Naive thymus-derived CD4-positive, alpha-beta T cell (primary cell): ENCODE results near the gene IMPDH1. TPM values are rescaled to one million over a fixed set of nuclear protein-coding genes. Genes with fewer than 3 reads are reported as not detected.
A peak's percentile ranks its signal among the peaks of the same experiment; 100 is the strongest.

Experiments
- ATAC-seq: fragments of 150-1000 bp; cut with Tn5 transposase; 2 replicates; pipeline ENCODE4 v1.10.0; 2021; ENCODE audit warnings: mild to moderate bottlenecking, moderate library complexity
- CTCF ChIA-PET: fragments of 350-600 bp; sonication (Branson Sonifier 250); formaldehyde crosslinking; loops from one replicate; lab custom pipeline; 2021; ENCODE audit warnings: antibody characterized with exemption; lab: Charles Lee
- POLR2A ChIA-PET: fragments of 350-600 bp; sonication (Branson Sonifier 250); formaldehyde crosslinking; loops from one replicate; lab custom pipeline; 2021; ENCODE audit warnings: antibody characterized with exemption, inconsistent platforms; lab: Charles Lee
- DNase-seq, 9 donors: peaks; one replicate each; pipeline versions ENCODE4 v3.0.0 to v3.0.0-alpha.2; 2020 to 2022; ENCODE audit warnings: mixed read lengths in 1 of 9
- H3K27ac ChIP-seq: one replicate; pipeline ENCODE4 v1.7.0; 2013; ENCODE audit warnings: mild to moderate bottlenecking, low read depth, low read length, moderate library complexity
- H3K27me3 ChIP-seq, 2 donors: one replicate each; pipeline ENCODE4 v1.7.0; 2013; ENCODE audit warnings: low read length in 2 of 2, mild to moderate bottlenecking in 2 of 2, moderate library complexity in 2 of 2; ENCODE audit not compliant: control insufficient read depth in 2 of 2, insufficient read depth in 2 of 2
- H3K36me3 ChIP-seq, 3 experiments: 1 replicate in 2 of 3; 2 replicates in 1 of 3; pipeline ENCODE4 v1.7.0; 2013; ENCODE audit warnings: low read length in 3 of 3, mild to moderate bottlenecking in 3 of 3, moderate library complexity in 1 of 3; ENCODE audit not compliant: insufficient read depth in 3 of 3, control insufficient read depth in 2 of 3
- H3K4me1 ChIP-seq, 2 donors: one replicate each; pipeline ENCODE4 v1.7.0; 2013; ENCODE audit warnings: low read length in 2 of 2, mild to moderate bottlenecking in 2 of 2, moderate library complexity in 1 of 2; ENCODE audit not compliant: control insufficient read depth in 2 of 2, insufficient read depth in 2 of 2
- H3K4me3 ChIP-seq: 2 replicates; pipeline ENCODE4 v1.7.0; 2013; ENCODE audit warnings: mild to moderate bottlenecking, low read length
- H3K9me3 ChIP-seq, 3 experiments: 1 replicate in 2 of 3; 2 replicates in 1 of 3; pipeline ENCODE4 v1.7.0; 2013; ENCODE audit warnings: low read length in 3 of 3; ENCODE audit not compliant: control insufficient read depth in 2 of 3
- H3K27ac Mint-ChIP-seq, 9 donors: one replicate each; pipeline ENCODE4 v1.8.0; 2020 to 2022; ENCODE audit warnings: mixed read lengths in 9 of 9, mild to moderate bottlenecking in 8 of 9, moderate library complexity in 5 of 9, inconsistent platforms in 2 of 9
- H3K27me3 Mint-ChIP-seq, 5 donors: one replicate each; pipeline ENCODE4 v1.8.0; 2021 to 2022; ENCODE audit warnings: mixed read lengths in 5 of 5, mild to moderate bottlenecking in 1 of 5
- H3K36me3 Mint-ChIP-seq, 5 donors: one replicate each; pipeline ENCODE4 v1.8.0; 2020 to 2022; ENCODE audit warnings: mixed read lengths in 5 of 5, mild to moderate bottlenecking in 3 of 5, inconsistent platforms in 1 of 5
- H3K4me1 Mint-ChIP-seq, 7 donors: one replicate each; pipeline ENCODE4 v1.8.0; 2020 to 2022; ENCODE audit warnings: mixed read lengths in 7 of 7, mild to moderate bottlenecking in 3 of 7, inconsistent platforms in 1 of 7
- H3K4me3 Mint-ChIP-seq, 10 donors: one replicate each; pipeline ENCODE4 v1.8.0; 2020 to 2022; ENCODE audit warnings: mild to moderate bottlenecking in 10 of 10, mixed read lengths in 10 of 10, moderate library complexity in 6 of 10, inconsistent platforms in 2 of 10
- H3K9me3 Mint-ChIP-seq, 11 donors: one replicate each; pipeline ENCODE4 v1.8.0; 2020 to 2022; ENCODE audit warnings: mixed read lengths in 11 of 11, mild to moderate bottlenecking in 4 of 11, inconsistent platforms in 1 of 11, moderate library complexity in 1 of 11
- intact Hi-C, 2 donors: fragments of 100-400 bp; cut with micrococcal nuclease; formaldehyde crosslinking; loops; one replicate each; pipeline ENCODE4 v1.15.1; 2023
- polyA plus RNA-seq, 2 donors: library from polyadenylated mRNA; unstranded; fragments of 300-500 nt; fragmentation: Illumina TruSeq; gene quantifications; one replicate each; pipeline ENCODE4 v1.2.3, GENCODE V29; 2021
- total RNA-seq, 6 experiments: library from RNA in 5 of 6; stranded (reverse) in 5 of 6; gene quantifications; 1 replicate in 5 of 6; 2 replicates in 1 of 6; pipeline ENCODE4 v1.2.3 and lab custom pipeline; 2021 to 2026

Gene IMPDH1
- total and polyA plus RNA-seq, 7 experiments from 2014 or later, result 33.7 to 92.0 (median 44.4) TPM

- intact Hi-C loops, result loop anchor here (5.0 kb wide), 2 partner anchors 39 to 1586 kb away; no protein-coding TSS in a partner anchor
- H3K27me3 ChIP-seq, result no peaks in the 10 kb centered on the region
- H3K4me3 ChIP-seq, result no peak overlapping the region
- DNase-seq (no peak), ATAC-seq (no peak)
- no peaks in the 10 kb centered on the region for H3K4me1 ChIP-seq
- no peak overlapping the region for H3K27ac ChIP-seq
- no peak overlapping the region for H3K4me3 Mint-ChIP-seq
- no peaks in the 10 kb centered on the region for H3K36me3 Mint-ChIP-seq
- ChIA-PET POLR2A (no interaction called here), CTCF (interaction anchor here (0.6 to 4.1 kb wide), 8 partner anchors 9 to 609 kb away, joined by 3 to 60 read pairs (median 6); partner anchors contain the start of gene RBM28)
- no peaks in the 10 kb centered on the region for H3K9me3 ChIP-seq
- no peak overlapping the region for H3K27ac Mint-ChIP-seq
- peaks cover 0 to 6% (median 1%) of the 10 kb centered on the region in 7 donors for H3K4me1 Mint-ChIP-seq
- peaks cover 0 to 4% (median 0%) of the 10 kb centered on the region in 5 donors for H3K27me3 Mint-ChIP-seq
- H3K9me3 Mint-ChIP-seq, result no peaks in the 10 kb centered on the region
- H3K36me3 ChIP-seq, result peaks cover 0 to 17% (median 0%) of the 10 kb centered on the region in 3 experiments
Measured at GRCh38 chr7:128388145-128388485, 21.7 kb downstream of the IMPDH1 start.

- Histone ChIP-seq H3K27me3 (no peaks in the 10 kb centered on the region), H3K9me3 (no peaks in the 10 kb centered on the region), H3K27ac (no peak overlapping the region), H3K4me1 (no peaks in the 10 kb centered on the region), H3K4me3 (no peak overlapping the region), H3K36me3 (peaks cover 0 to 12% (median 0%) of the 10 kb centered on the region in 3 experiments)
- intact Hi-C loops, result loop anchor here (1.0 to 5.0 kb wide), 5 partner anchors 25 to 1585 kb away; no protein-coding TSS in a partner anchor
- no peak overlapping the region for H3K4me3 Mint-ChIP-seq
- peaks cover 0 to 6% (median 1%) of the 10 kb centered on the region in 7 donors for H3K4me1 Mint-ChIP-seq
- ChIA-PET CTCF (interaction anchor here (0.6 to 4.1 kb wide), 11 partner anchors 9 to 609 kb away, joined by 3 to 60 read pairs (median 5); partner anchors contain the start of gene RBM28), POLR2A (no interaction called here)
- no peaks in the 10 kb centered on the region for H3K9me3 Mint-ChIP-seq
- H3K27ac Mint-ChIP-seq, result no peak overlapping the region
- ATAC-seq, result peak; percentile 87
- DNase-seq, result peak; percentile 31 to 67 (median 48)
- H3K27me3 Mint-ChIP-seq, result peaks cover 0 to 4% (median 0%) of the 10 kb centered on the region in 5 donors
- H3K36me3 Mint-ChIP-seq, result no peaks in the 10 kb centered on the region
Measured at GRCh38 chr7:128387216-128388144, 22.3 kb downstream of the IMPDH1 start.

GRCh38 chr7:128385988-128386925 lies 23.5 kb downstream of the IMPDH1 start:
- intact Hi-C loops, result loop anchor here (2.0 to 5.0 kb wide), 4 partner anchors 23 to 1584 kb away; no protein-coding TSS in a partner anchor
- ChIA-PET POLR2A (interaction anchor here (0.6 to 0.7 kb wide), 2 partner anchors 20 to 38 kb away, joined by 3 to 4 read pairs; no protein-coding TSS in a partner anchor), CTCF (interaction anchor here (0.7 to 4.1 kb wide), 6 partner anchors 10 to 63 kb away, joined by 3 to 60 read pairs (median 12); partner anchors contain the start of gene RBM28)
- peaks cover 0 to 6% (median 1%) of the 10 kb centered on the region in 7 donors for H3K4me1 Mint-ChIP-seq
- H3K27ac Mint-ChIP-seq, result peak overlapping the region in 1 of 9 donors; percentile 65
- no peaks in the 10 kb centered on the region for H3K9me3 Mint-ChIP-seq
- no peak overlapping the region for H3K4me3 ChIP-seq
- H3K36me3 Mint-ChIP-seq, result no peaks in the 10 kb centered on the region
- H3K9me3 ChIP-seq, result no peaks in the 10 kb centered on the region
- no peaks in the 10 kb centered on the region for H3K4me1 ChIP-seq
- ATAC-seq, result no peak
- no peak overlapping the region for H3K4me3 Mint-ChIP-seq
- H3K36me3 ChIP-seq, result no peaks in the 10 kb centered on the region
- no peak for DNase-seq
- H3K27me3 Mint-ChIP-seq, result peaks cover 0 to 4% (median 0%) of the 10 kb centered on the region in 5 donors
- no peak overlapping the region for H3K27ac ChIP-seq
- no peaks in the 10 kb centered on the region for H3K27me3 ChIP-seq

GRCh38 chr7:128384726-128385125 lies 25.1 kb downstream of the IMPDH1 start:
- ATAC-seq (no peak), DNase-seq (no peak)
- Histone ChIP-seq H3K27me3 (no peaks in the 10 kb centered on the region), H3K4me3 (no peak overlapping the region), H3K4me1 (no peaks in the 10 kb centered on the region), H3K27ac (no peak overlapping the region), H3K36me3 (no peaks in the 10 kb centered on the region), H3K9me3 (no peaks in the 10 kb centered on the region)
- no peaks in the 10 kb centered on the region for H3K9me3 Mint-ChIP-seq
- no peak overlapping the region for H3K4me3 Mint-ChIP-seq
- H3K36me3 Mint-ChIP-seq, result no peaks in the 10 kb centered on the region
- ChIA-PET CTCF (interaction anchor here (0.7 to 1.1 kb wide), 3 partner anchors 15 to 37 kb away, joined by 3 to 14 read pairs (median 4); no protein-coding TSS in a partner anchor), POLR2A (no interaction called here)
- intact Hi-C loops, result loop anchor here (5.0 kb wide), 2 partner anchors 43 to 1582 kb away; no protein-coding TSS in a partner anchor
- H3K27me3 Mint-ChIP-seq, result peaks cover 0 to 4% (median 0%) of the 10 kb centered on the region in 5 donors
- no peak overlapping the region for H3K27ac Mint-ChIP-seq
- H3K4me1 Mint-ChIP-seq, result peaks cover 0 to 6% (median 1%) of the 10 kb centered on the region in 7 donors

GRCh38 chr7:128383776-128384175 lies 26.0 kb downstream of the IMPDH1 start:
- no peaks in the 10 kb centered on the region for H3K27me3 ChIP-seq
- no peak overlapping the region for H3K27ac Mint-ChIP-seq
- H3K27me3 Mint-ChIP-seq, result peaks cover 0 to 5% (median 0%) of the 10 kb centered on the region in 5 donors
- no peak for DNase-seq
- no peaks in the 10 kb centered on the region for H3K4me1 ChIP-seq
- H3K9me3 ChIP-seq, result no peaks in the 10 kb centered on the region
- no peaks in the 10 kb centered on the region for H3K36me3 Mint-ChIP-seq
- no peaks in the 10 kb centered on the region for H3K36me3 ChIP-seq
- H3K9me3 Mint-ChIP-seq, result no peaks in the 10 kb centered on the region
- ChIA-PET CTCF (interaction anchor here (0.6 to 1.3 kb wide), 2 partner anchors 37 to 303 kb away, joined by 3 to 7 read pairs; no protein-coding TSS in a partner anchor), POLR2A (no interaction called here)
- peaks cover 0 to 6% (median 1%) of the 10 kb centered on the region in 7 donors for H3K4me1 Mint-ChIP-seq
- intact Hi-C loops, result no loop called here
- H3K4me3 ChIP-seq, result no peak overlapping the region
- H3K4me3 Mint-ChIP-seq, result no peak overlapping the region
- H3K27ac ChIP-seq, result no peak overlapping the region
- no peak for ATAC-seq
